BJ (cell line): ENCODE data around the gene ARHGAP4. TPM values are rescaled to one million over a fixed set of nuclear protein-coding genes. Genes with fewer than 3 reads are reported as not detected.
A peak's percentile ranks its signal among the peaks of the same experiment; 100 is the strongest.

Experiments used
- CTCF ChIA-PET: fragments of 350-600 bp; formaldehyde crosslinking; extraction: SDS; loops from one replicate; lab custom pipeline; 2021; ENCODE audit warnings: antibody characterized with exemption, inconsistent platforms; lab: Yijun Ruan, JAX
- POLR2A ChIA-PET: fragments of 300-600 bp; sonication (Branson Sonifier 250); formaldehyde crosslinking; extraction: SDS; loops from one replicate; lab custom pipeline; 2021; ENCODE audit warnings: antibody characterized with exemption; lab: Charles Lee
- DNase-seq: peaks from one replicate; pipeline ENCODE4 v3.0.0-alpha.2; 2011; ENCODE audit warnings: low read depth
- H3K27me3 ChIP-seq: 2 replicates; pipeline ENCODE4 v1.6.0; 2011; ENCODE audit warnings: low read length; ENCODE audit not compliant: control insufficient read depth, insufficient read depth
- H3K36me3 ChIP-seq: 2 replicates; pipeline ENCODE4 v1.5.1; 2011; ENCODE audit warnings: low read length; ENCODE audit not compliant: control insufficient read depth, insufficient read depth
- H3K4me3 ChIP-seq: 2 replicates; pipeline ENCODE4 v1.5.1; 2011; ENCODE audit warnings: low read depth, mild to moderate bottlenecking, control low read depth, low read length
- polyA plus RNA-seq: library from polyadenylated mRNA; depleted of rRNA; stranded (reverse); fragments of >200 nt; gene quantifications from 2 replicates; pipeline ENCODE4 v1.2.3, GENCODE V29; 2011
- TF ChIP-seq, protein P1 (sequence below): IDR thresholded peaks from 2 replicates; pipeline ENCODE4 v1.5.1; 2011; ENCODE audit warnings: low read depth, mild to moderate bottlenecking, control low read depth, inconsistent platforms, low read length, moderate library complexity; ENCODE audit not compliant: insufficient read depth

The ARHGAP4 gene
- polyA plus RNA-seq, 1 experiment: 0.82 TPM

DNA sequence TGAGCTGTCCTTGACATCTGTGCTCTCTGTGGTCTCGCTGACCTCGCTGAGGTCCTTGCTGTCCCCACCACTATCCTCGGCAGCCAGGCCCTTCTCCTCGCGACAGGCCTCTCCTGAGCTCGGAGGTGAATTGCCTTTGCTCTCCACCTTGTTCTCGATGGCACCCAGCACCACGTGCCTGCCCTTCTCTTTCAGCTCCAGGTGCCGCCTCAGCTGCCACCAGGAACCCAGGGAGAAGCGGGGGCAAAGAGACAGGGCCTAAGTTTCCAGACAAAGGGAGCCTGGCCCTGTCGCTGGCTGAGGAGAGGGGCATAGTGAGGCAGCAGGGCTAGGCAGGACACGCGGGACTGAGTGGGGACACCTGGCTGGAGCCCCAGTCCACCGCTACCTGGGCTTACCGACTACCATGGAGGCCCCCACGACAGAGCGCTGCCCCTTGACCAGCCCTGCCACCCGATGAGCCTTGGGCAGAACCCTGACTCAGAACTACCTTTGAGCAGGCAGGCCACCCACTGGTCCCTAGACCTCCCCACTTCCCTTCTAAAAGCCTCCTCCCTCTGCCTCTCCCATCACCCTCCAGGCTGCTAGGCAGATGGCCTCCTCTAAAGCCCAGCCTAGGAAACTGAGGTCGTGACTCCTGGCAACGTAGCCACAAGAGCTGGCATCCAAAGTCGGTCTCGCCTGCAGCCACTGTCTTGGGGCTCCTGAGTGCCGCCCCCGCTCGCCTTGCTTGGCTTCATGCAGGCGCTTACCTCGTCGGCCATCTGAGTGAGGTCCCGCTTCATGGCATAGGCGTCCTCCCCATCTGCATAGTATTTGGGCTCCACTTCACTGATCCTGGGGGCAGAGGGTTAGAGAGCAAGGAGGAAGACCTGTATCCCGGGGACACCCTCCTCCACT lies 4.2 kb upstream of the ARHGAP4 start:
- no peak overlapping the region for H3K4me3 ChIP-seq
- ChIA-PET POLR2A (no interaction called here), CTCF (no interaction called here)
- DNase-seq: no peak
- no peaks in the 10 kb centered on the region for H3K27me3 ChIP-seq
- TF ChIP-seq, protein P1, sequence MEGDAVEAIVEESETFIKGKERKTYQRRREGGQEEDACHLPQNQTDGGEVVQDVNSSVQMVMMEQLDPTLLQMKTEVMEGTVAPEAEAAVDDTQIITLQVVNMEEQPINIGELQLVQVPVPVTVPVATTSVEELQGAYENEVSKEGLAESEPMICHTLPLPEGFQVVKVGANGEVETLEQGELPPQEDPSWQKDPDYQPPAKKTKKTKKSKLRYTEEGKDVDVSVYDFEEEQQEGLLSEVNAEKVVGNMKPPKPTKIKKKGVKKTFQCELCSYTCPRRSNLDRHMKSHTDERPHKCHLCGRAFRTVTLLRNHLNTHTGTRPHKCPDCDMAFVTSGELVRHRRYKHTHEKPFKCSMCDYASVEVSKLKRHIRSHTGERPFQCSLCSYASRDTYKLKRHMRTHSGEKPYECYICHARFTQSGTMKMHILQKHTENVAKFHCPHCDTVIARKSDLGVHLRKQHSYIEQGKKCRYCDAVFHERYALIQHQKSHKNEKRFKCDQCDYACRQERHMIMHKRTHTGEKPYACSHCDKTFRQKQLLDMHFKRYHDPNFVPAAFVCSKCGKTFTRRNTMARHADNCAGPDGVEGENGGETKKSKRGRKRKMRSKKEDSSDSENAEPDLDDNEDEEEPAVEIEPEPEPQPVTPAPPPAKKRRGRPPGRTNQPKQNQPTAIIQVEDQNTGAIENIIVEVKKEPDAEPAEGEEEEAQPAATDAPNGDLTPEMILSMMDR: no peak
- peaks cover 8% of the 10 kb centered on the region for H3K36me3 ChIP-seq

DNA sequence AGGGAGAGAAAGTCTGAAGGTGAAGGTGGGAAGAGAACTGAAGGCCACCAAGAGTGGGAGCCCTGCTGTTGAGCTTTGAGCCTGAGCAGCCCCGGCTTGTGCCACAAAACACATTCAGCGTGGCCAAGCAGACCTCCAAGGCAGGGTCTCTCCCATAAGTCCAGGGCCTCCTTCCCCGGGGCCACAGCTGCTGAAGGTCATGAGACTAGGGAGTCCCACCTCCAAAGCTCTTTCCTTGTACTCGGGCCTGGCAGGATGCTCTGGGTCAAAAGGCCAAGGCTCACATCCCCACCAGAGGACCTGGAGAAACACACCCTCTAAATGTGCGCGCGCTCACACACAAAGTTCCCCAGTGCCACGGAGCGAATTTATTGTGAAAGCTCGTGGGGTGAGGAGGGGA lies 3.5 kb upstream of the ARHGAP4 start:
- H3K27me3 ChIP-seq: no peaks in the 10 kb centered on the region
- TF ChIP-seq, protein P1: no peak
- H3K36me3 ChIP-seq: peaks cover 8% of the 10 kb centered on the region
- no peak overlapping the region for H3K4me3 ChIP-seq
- no peak for DNase-seq
- ChIA-PET CTCF (no interaction called here), POLR2A (no interaction called here)

DNA sequence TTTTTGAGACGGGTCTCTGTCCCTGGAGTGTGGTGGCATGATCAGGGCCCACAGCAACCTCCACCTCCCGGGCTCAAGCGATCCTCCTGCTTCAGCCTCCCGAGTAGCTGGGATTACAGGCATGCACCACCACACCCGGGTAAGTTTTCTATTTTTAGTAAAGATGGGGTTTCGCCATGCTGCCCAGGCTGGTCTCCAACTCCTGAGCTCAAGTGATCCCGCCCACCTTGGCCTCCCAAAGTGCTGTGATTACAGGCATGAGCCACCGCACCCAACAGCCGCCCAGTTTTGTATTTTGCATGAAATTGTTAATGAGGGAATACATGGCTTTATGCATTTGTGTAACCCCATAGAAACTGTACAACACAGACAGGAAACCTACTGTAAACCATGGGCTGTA lies 2.8 kb upstream of the ARHGAP4 start:
- DNase-seq: no peak
- TF ChIP-seq, protein P1: no peak
- ChIA-PET CTCF (interaction anchor here (0.8 to 1.7 kb wide), 3 partner anchors 18 to 165 kb away, joined by 3 to 9 read pairs (median 3); partner anchors contain the start of gene PLXNB3), POLR2A (no interaction called here)
- Histone ChIP-seq H3K27me3 (no peaks in the 10 kb centered on the region), H3K4me3 (no peak overlapping the region), H3K36me3 (peaks cover 8% of the 10 kb centered on the region)

DNA sequence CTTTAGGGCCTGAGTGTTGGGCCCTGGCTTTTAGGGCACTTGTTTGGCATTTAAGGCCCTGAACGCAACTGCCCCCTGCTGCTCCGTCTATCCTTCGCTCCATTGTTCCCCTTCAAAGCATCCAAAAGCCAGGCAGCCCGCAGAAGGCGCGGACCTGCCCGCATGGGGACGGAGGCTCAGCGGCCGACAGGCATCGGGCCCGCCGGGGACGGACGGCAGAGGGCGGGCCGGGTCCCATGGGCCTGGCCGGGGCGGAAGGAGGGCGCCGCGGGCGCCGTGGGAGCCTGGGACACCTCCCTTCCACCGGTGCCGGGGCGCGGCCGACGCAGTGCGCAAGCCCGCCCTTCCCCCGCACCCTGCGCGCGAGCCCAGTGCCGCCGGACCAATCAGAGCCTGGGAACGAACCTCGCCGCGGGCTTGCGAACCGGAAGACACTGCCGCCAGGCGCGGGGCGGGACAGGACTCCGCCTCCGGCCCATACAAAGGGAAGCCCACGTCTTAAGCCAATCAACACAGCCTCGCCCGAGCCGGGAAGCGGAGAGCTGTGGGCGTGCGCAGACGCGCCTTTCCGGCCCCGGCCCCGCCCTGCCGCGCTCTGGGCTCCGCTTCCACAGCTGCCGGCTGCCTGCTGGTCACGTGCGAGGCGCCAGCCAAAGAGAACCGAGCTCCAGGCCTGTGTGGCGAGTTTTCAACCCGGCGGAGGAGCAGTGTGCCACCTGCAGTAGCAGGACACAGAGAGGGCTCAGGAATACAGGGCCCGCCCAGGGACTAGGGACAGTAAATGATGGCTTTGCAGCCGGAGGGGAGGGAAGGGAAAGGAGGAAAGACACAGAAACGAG lies 2.1 kb upstream of the ARHGAP4 start:
- CTCF ChIA-PET: interaction anchor here (0.8 to 1.7 kb wide), 4 partner anchors 19 to 164 kb away, joined by 3 to 9 read pairs (median 3); partner anchors contain the start of gene PLXNB3
- Histone ChIP-seq H3K27me3 (no peaks in the 10 kb centered on the region), H3K36me3 (peaks cover 8% of the 10 kb centered on the region), H3K4me3 (peak overlapping the region; percentile 54)
- TF ChIP-seq, protein P1: peak; percentile 27; the same call in 1 of the 2 replicates
- POLR2A ChIA-PET: no interaction called here
- peak; percentile 92 for DNase-seq

DNA sequence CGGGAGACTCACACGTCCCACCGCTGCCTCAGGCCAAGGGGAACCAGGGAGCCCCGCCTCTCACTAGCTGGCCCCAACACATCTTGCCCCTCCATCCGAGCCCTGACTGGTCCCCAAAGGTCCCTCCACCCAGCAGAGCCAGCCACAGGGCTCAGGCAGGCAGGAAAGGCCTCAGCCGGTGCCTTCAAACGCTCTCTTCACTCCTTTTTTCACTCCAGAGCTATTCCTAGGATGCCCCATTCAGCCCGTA lies 1.5 kb upstream of the ARHGAP4 start:
- TF ChIP-seq, protein P1: no peak
- ChIA-PET POLR2A (no interaction called here), CTCF (interaction anchor here (1.0 to 1.7 kb wide), 2 partner anchors 19 to 164 kb away, joined by 3 to 9 read pairs; partner anchors contain the start of gene PLXNB3)
- Histone ChIP-seq H3K27me3 (no peaks in the 10 kb centered on the region), H3K4me3 (peak overlapping the region; percentile 54), H3K36me3 (peaks cover 8% of the 10 kb centered on the region)
- no peak for DNase-seq
